SU-DHL-6 (cell line): ENCODE results near the gene MICAL1.

Source experiments
- H2AFZ ChIP-seq: fragments of 200-600 bp; sonication (generic); 2 replicates; pipeline ENCODE4 v1.6.1; 2014; ENCODE audit warnings: low read depth, mild to moderate bottlenecking, moderate library complexity, mixed read lengths, antibody characterized with exemption, low read length; ENCODE audit not compliant: severe bottlenecking
- H3F3A ChIP-seq: fragments of 200-600 bp; shearing (Covaris generic); 2 replicates; pipeline ENCODE4 v1.6.0; 2016; ENCODE audit warnings: antibody characterized with exemption, mild to moderate bottlenecking; ENCODE audit not compliant: insufficient read depth
- H3K27ac ChIP-seq: fragments of 200-600 bp; sonication (generic); 2 replicates; pipeline ENCODE4 v1.5.1; 2016; ENCODE audit warnings: low read depth, mild to moderate bottlenecking, low read length, moderate library complexity, mixed read lengths
- H3K27me3 ChIP-seq: fragments of 200-600 bp; sonication (generic), shearing (Covaris generic); 2 replicates; pipeline ENCODE4 v1.6.0; 2014; ENCODE audit warnings: mild to moderate bottlenecking, low read length
- H3K36me3 ChIP-seq: fragments of 200-600 bp; sonication (generic); 2 replicates; pipeline ENCODE4 v1.6.1; 2014; ENCODE audit warnings: mild to moderate bottlenecking, low read length, mixed read lengths
- H3K4me2 ChIP-seq: fragments of 300-600, 200-600 bp; shearing (Covaris generic), sonication (generic); 2 replicates; pipeline ENCODE4 v1.6.0; 2014; ENCODE audit warnings: low read length, low read depth, mild to moderate bottlenecking; ENCODE audit not compliant: poor library complexity, severe bottlenecking
- H3K4me3 ChIP-seq: fragments of 200-600 bp; sonication (generic); 2 replicates; pipeline ENCODE4 v1.5.1; 2014; ENCODE audit warnings: antibody characterized with exemption, low read length, mild to moderate bottlenecking, mixed read lengths; ENCODE audit not compliant: insufficient read depth, poor library complexity, severe bottlenecking
- H3K79me2 ChIP-seq: fragments of 200-600 bp; sonication (generic); 2 replicates; pipeline ENCODE4 v1.6.1; 2014; ENCODE audit warnings: mild to moderate bottlenecking, low read length, moderate library complexity; ENCODE audit not compliant: insufficient read depth
- H3K9ac ChIP-seq: fragments of 200-600 bp; sonication (generic); 2 replicates; pipeline ENCODE4 v1.7.0; 2014; ENCODE audit warnings: mild to moderate bottlenecking, low read length
- H3K9me2 ChIP-seq: fragments of 200-600 bp; sonication (generic); replicated peaks from 2 replicates; pipeline ENCODE4 v1.6.1; 2014; ENCODE audit warnings: low read length; ENCODE audit not compliant: insufficient read depth
- H3K9me3 ChIP-seq: fragments of 200-600 bp; sonication (generic); 2 replicates; pipeline ENCODE4 v1.6.1; 2014; ENCODE audit warnings: low read length, mixed read lengths; ENCODE audit not compliant: insufficient read depth
- H4K20me1 ChIP-seq: fragments of 200-600 bp; sonication (generic); 2 replicates; pipeline ENCODE4 v1.6.1; 2014; ENCODE audit warnings: low read depth, mild to moderate bottlenecking, antibody characterized with exemption, low read length, moderate library complexity, mixed read lengths
- EZH2phosphoT487 ChIP-seq: fragments of 200-600 bp; sonication (generic), shearing (Covaris generic); conservative IDR thresholded peaks from 2 replicates; pipeline ENCODE4 v1.6.1; 2018; ENCODE audit warnings: mild to moderate bottlenecking, antibody characterized with exemption, low read length, moderate library complexity, mixed read lengths
- TF ChIP-seq, protein P1 (sequence below): fragments of 200-600 bp; sonication (generic); IDR thresholded peaks from one replicate; pipeline ENCODE4 v1.5.1; 2017; ENCODE audit warnings: antibody characterized with exemption, mild to moderate bottlenecking, low read length, moderate library complexity; ENCODE audit not compliant: insufficient read depth, poor library complexity, severe bottlenecking

The MICAL1 gene

DNA sequence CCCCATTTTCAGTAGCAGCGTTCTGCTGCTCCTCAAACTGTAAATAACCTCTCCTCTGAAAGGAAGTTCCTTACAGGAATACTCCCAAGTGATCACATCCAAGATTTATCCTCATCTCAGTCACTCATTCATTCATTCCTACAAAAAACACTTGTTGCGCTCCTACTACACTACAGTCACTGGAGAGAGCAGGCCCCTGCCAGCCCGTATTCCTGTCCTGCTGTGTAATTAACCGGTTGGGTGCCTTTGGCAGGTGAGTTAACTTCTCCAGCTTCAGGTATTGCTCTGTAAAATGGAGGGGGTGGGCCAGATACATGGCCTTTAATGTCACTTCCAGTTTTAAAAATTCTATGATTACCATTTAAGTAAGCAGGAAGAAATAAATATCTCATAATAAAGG lies 42.5 kb upstream of the MICAL1 start:
- Histone ChIP-seq H3K9me3 (no peaks in the 10 kb centered on the region), H3K4me3 (no peak overlapping the region), H2AFZ (no peak overlapping the region), H3K9ac (no peak overlapping the region), H3F3A (no peaks in the 10 kb centered on the region), H3K27ac (no peak overlapping the region), H3K36me3 (no peaks in the 10 kb centered on the region), H3K4me2 (no peak overlapping the region), H4K20me1 (no peaks in the 10 kb centered on the region), H3K79me2 (no peaks in the 10 kb centered on the region), H3K27me3 (no peaks in the 10 kb centered on the region), H3K9me2 (no peaks in the 10 kb centered on the region)
- no peak for TF ChIP-seq EZH2phosphoT487
- TF ChIP-seq, protein P1, sequence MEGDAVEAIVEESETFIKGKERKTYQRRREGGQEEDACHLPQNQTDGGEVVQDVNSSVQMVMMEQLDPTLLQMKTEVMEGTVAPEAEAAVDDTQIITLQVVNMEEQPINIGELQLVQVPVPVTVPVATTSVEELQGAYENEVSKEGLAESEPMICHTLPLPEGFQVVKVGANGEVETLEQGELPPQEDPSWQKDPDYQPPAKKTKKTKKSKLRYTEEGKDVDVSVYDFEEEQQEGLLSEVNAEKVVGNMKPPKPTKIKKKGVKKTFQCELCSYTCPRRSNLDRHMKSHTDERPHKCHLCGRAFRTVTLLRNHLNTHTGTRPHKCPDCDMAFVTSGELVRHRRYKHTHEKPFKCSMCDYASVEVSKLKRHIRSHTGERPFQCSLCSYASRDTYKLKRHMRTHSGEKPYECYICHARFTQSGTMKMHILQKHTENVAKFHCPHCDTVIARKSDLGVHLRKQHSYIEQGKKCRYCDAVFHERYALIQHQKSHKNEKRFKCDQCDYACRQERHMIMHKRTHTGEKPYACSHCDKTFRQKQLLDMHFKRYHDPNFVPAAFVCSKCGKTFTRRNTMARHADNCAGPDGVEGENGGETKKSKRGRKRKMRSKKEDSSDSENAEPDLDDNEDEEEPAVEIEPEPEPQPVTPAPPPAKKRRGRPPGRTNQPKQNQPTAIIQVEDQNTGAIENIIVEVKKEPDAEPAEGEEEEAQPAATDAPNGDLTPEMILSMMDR = no peak

DNA sequence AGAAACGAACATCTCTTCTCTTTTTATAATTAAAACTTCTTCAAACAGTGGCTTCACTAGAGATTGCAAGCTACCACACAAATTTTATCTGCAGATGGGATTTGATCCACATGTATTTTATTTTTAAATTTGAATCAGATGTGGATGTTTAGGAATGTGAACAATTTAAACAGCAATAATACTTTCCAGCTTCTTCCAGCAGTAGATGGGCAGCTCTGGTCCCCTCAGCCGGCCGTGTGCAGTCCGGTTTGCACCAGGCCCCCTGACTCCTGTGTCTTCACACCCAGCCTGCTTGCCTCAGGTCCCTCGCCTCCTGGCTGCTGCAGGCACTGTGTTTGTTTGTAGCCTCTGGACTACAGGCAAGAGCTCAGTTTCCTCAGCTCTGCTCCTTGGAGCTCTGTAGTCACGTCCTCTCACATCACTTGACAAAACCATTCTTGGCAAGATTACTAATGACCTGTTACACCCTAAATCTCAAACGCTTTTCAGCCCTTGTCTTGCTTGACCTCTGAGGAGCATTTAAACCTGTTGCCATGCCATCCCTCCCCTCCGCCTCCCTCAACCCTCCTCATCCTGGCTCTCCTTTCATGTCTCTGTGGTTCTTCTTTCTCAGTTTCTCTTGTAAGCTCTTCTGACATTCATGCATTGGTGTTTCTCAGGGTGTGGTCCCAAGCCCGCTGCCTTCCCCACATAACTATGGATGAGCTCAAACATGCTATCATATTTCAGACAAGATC lies 40.6 kb upstream of the MICAL1 start:
- no peaks in the 10 kb centered on the region for H3K9me3 ChIP-seq
- H3K4me3 ChIP-seq = no peak overlapping the region
- H4K20me1 ChIP-seq = no peaks in the 10 kb centered on the region
- no peak overlapping the region for H3K27ac ChIP-seq
- no peaks in the 10 kb centered on the region for H3K27me3 ChIP-seq
- no peaks in the 10 kb centered on the region for H3K9me2 ChIP-seq
- H3K36me3 ChIP-seq = no peaks in the 10 kb centered on the region
- no peaks in the 10 kb centered on the region for H3K79me2 ChIP-seq
- TF ChIP-seq, protein P1 = no peak
- TF ChIP-seq EZH2phosphoT487 = no peak
- H3F3A ChIP-seq = no peaks in the 10 kb centered on the region
- no peak overlapping the region for H3K4me2 ChIP-seq
- no peak overlapping the region for H3K9ac ChIP-seq
- H2AFZ ChIP-seq = no peak overlapping the region

DNA sequence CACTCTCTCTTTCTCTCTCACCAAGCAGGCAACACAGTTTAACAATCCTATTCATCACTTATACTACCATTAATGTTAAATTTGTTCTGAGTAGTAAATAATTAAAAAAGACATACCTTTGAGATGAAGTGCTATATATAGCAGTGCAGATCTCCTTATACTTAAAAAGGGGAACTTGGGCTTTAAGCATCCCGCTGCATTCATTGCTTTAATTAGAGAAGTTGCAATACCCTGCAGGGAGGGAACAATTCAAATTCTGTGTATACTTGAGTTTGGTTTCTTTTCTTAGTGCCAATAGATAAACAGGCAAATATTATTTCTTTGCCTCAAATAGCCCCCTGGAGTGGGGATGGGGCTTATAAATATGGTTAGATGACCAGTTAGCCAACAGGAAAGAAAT lies 38.3 kb upstream of the MICAL1 start:
- no peaks in the 10 kb centered on the region for H3K36me3 ChIP-seq
- H2AFZ ChIP-seq = no peak overlapping the region
- H3K9ac ChIP-seq = no peak overlapping the region
- H4K20me1 ChIP-seq = no peaks in the 10 kb centered on the region
- H3K79me2 ChIP-seq = no peaks in the 10 kb centered on the region
- no peak for TF ChIP-seq EZH2phosphoT487
- TF ChIP-seq, protein P1 = no peak
- H3K27me3 ChIP-seq = no peaks in the 10 kb centered on the region
- H3K27ac ChIP-seq = no peak overlapping the region
- no peak overlapping the region for H3K4me2 ChIP-seq
- no peaks in the 10 kb centered on the region for H3K9me3 ChIP-seq
- H3K4me3 ChIP-seq = no peak overlapping the region
- no peaks in the 10 kb centered on the region for H3K9me2 ChIP-seq
- H3F3A ChIP-seq = no peaks in the 10 kb centered on the region
